Activated CD4-positive, alpha-beta T cell treated with anti-CD3 and anti-CD28 coated beads, Interleukin-2, amount 10 ng/mL, durations not matched to agents 24 days and 14 days (primary cell): Measurements from ENCODE around the gene MOB4. TPM values are rescaled to one million over a fixed set of nuclear protein-coding genes. Genes with fewer than 3 reads are reported as not detected.

ENCODE experiments used
- DNase-seq: peaks from one replicate; pipeline ENCODE4 v3.0.0; 2022
- H3K27ac Mint-ChIP-seq: one replicate; pipeline ENCODE4 v1.8.0; 2022; ENCODE audit warnings: mild to moderate bottlenecking, mixed read lengths
- H3K27me3 Mint-ChIP-seq: one replicate; pipeline ENCODE4 v1.8.0; 2022; ENCODE audit warnings: mixed read lengths
- H3K36me3 Mint-ChIP-seq: one replicate; pipeline ENCODE4 v1.8.0; 2022; ENCODE audit warnings: low read depth, mild to moderate bottlenecking, mixed read lengths
- H3K4me1 Mint-ChIP-seq: one replicate; pipeline ENCODE4 v1.8.0; 2021; ENCODE audit warnings: mixed read lengths
- H3K4me3 Mint-ChIP-seq: one replicate; pipeline ENCODE4 v1.8.0; 2022; ENCODE audit warnings: mild to moderate bottlenecking, moderate library complexity, mixed read lengths
- H3K9me3 Mint-ChIP-seq: one replicate; pipeline ENCODE4 v1.8.0; 2021; ENCODE audit warnings: mixed read lengths
- intact Hi-C: fragments of 100-400 bp; cut with micrococcal nuclease; formaldehyde crosslinking; loops from one replicate; pipeline ENCODE4 v1.15.1; 2023
- total RNA-seq: library from RNA; stranded (reverse); gene quantifications from 2 replicates; pipeline ENCODE4 v1.2.3, GENCODE V29; 2022

The MOB4 gene
- total RNA-seq, 1 donor from 2014 or later = 19.2 TPM

- Mint-ChIP-seq H3K9me3 (no peaks in the 10 kb centered on the region), H3K4me3 (peak within 1 kb of the TSS; percentile 95), H3K27ac (peak within 1 kb of the TSS; percentile 98), H3K27me3 (no peaks in the 10 kb centered on the region), H3K36me3 (peaks cover 85% of the 10 kb centered on the region), H3K4me1 (peaks cover 41% of the 10 kb centered on the region)
- peak; percentile 99 for DNase-seq
- intact Hi-C loops = loop anchor here (1.0 to 10.0 kb wide), 7 partner anchors 15 to 1325 kb away; partner anchors contain the start of genes COQ10B, MARS2, PGAP1 and SF3B1
Measured at GRCh38 chr2:197499594-197500502, 16.0 kb upstream of the MOB4 start, which contains the start of the genes HSPD1 and HSPE1. Gene HSPD1 (minus strand): TSS chr2:197499840. CDS start chr2:197498848, 992 bp downstream. Gene HSPE1 (plus strand): TSS chr2:197500379. CDS start chr2:197500437, 58 bp downstream.

GRCh38 chr2:197500503-197501131 lies 15.2 kb upstream of the MOB4 start:
- Mint-ChIP-seq H3K36me3 (peaks cover 81% of the 10 kb centered on the region), H3K27me3 (no peaks in the 10 kb centered on the region), H3K4me1 (peaks cover 38% of the 10 kb centered on the region), H3K9me3 (no peaks in the 10 kb centered on the region), H3K27ac (peak overlapping the region; percentile 98), H3K4me3 (peak overlapping the region; percentile 95)
- peak; percentile 72 for DNase-seq
- intact Hi-C loops = loop anchor here (1.0 to 10.0 kb wide), 5 partner anchors 15 to 1326 kb away; partner anchors contain the start of genes COQ10B, MARS2, SF3B1 and STK17B

- Mint-ChIP-seq H3K4me3 (peak overlapping the region; percentile 95), H3K9me3 (no peaks in the 10 kb centered on the region)
- DNase-seq = no peak
Measured at GRCh38 chr2:197502201-197502600, 13.7 kb upstream of the MOB4 start.

GRCh38 chr2:197502685-197503084 lies 13.2 kb upstream of the MOB4 start:
- intact Hi-C loops = loop anchor here (10.0 kb wide), 1 partner anchor 1328 kb away; the partner anchor contains the start of gene STK17B
- Mint-ChIP-seq H3K36me3 (peaks cover 65% of the 10 kb centered on the region), H3K4me1 (peaks cover 18% of the 10 kb centered on the region), H3K27me3 (no peaks in the 10 kb centered on the region), H3K4me3 (peak overlapping the region; percentile 95), H3K9me3 (no peaks in the 10 kb centered on the region), H3K27ac (no peak overlapping the region)
- no peak for DNase-seq

More at GRCh38 chr2:197502201-197502600, 13.7 kb upstream of the MOB4 start:
- H3K4me1 Mint-ChIP-seq = peaks cover 23% of the 10 kb centered on the region
- peaks cover 68% of the 10 kb centered on the region for H3K36me3 Mint-ChIP-seq
- intact Hi-C loops = loop anchor here (10.0 kb wide), 1 partner anchor 1327 kb away; the partner anchor contains the start of gene STK17B
- no peaks in the 10 kb centered on the region for H3K27me3 Mint-ChIP-seq
- H3K27ac Mint-ChIP-seq = peak overlapping the region; percentile 47

GRCh38 chr2:197504000-197504399 lies 11.9 kb upstream of the MOB4 start:
- intact Hi-C loops = loop anchor here (10.0 kb wide), 1 partner anchor 1329 kb away; the partner anchor contains the start of gene STK17B
- DNase-seq = no peak
- Mint-ChIP-seq H3K4me1 (peaks cover 15% of the 10 kb centered on the region), H3K36me3 (peaks cover 57% of the 10 kb centered on the region), H3K27ac (no peak overlapping the region), H3K27me3 (no peaks in the 10 kb centered on the region), H3K9me3 (no peaks in the 10 kb centered on the region), H3K4me3 (no peak overlapping the region)

GRCh38 chr2:197504512-197504911 lies 11.4 kb upstream of the MOB4 start:
- Mint-ChIP-seq H3K36me3 (peaks cover 55% of the 10 kb centered on the region), H3K4me3 (no peak overlapping the region), H3K27me3 (no peaks in the 10 kb centered on the region), H3K9me3 (no peaks in the 10 kb centered on the region), H3K4me1 (peaks cover 15% of the 10 kb centered on the region), H3K27ac (no peak overlapping the region)
- intact Hi-C loops = loop anchor here (10.0 kb wide), 1 partner anchor 1330 kb away; the partner anchor contains the start of gene STK17B
- no peak for DNase-seq

- Mint-ChIP-seq H3K27ac (no peak overlapping the region), H3K4me1 (peaks cover 13% of the 10 kb centered on the region), H3K4me3 (no peak overlapping the region), H3K27me3 (no peaks in the 10 kb centered on the region), H3K9me3 (no peaks in the 10 kb centered on the region), H3K36me3 (peaks cover 44% of the 10 kb centered on the region)
- DNase-seq = no peak
- intact Hi-C loops = loop anchor here (10.0 kb wide), 1 partner anchor 1332 kb away; the partner anchor contains the start of gene STK17B
Measured at GRCh38 chr2:197506658-197507057, 9.2 kb upstream of the MOB4 start.

- no peak for DNase-seq
- H3K27me3 Mint-ChIP-seq = no peaks in the 10 kb centered on the region
Measured at GRCh38 chr2:197513915-197514314, 2.0 kb upstream of the MOB4 start.

GRCh38 chr2:197514754-197515153 lies 1.1 kb upstream of the MOB4 start:
- Mint-ChIP-seq H3K4me3 (peak overlapping the region; percentile 94), H3K4me1 (peaks cover 18% of the 10 kb centered on the region), H3K36me3 (peaks cover 6% of the 10 kb centered on the region), H3K9me3 (no peaks in the 10 kb centered on the region), H3K27me3 (no peaks in the 10 kb centered on the region), H3K27ac (peak overlapping the region; percentile 91)
- peak; percentile 65 for DNase-seq
- intact Hi-C loops = loop anchor here (1.0 to 10.0 kb wide), 3 partner anchors 14 to 260 kb away; partner anchors contain the start of genes HSPE1 and SF3B1

More at GRCh38 chr2:197513915-197514314, 2.0 kb upstream of the MOB4 start:
- peaks cover 16% of the 10 kb centered on the region for H3K4me1 Mint-ChIP-seq
- no peaks in the 10 kb centered on the region for H3K9me3 Mint-ChIP-seq
- no peak overlapping the region for H3K4me3 Mint-ChIP-seq
- H3K36me3 Mint-ChIP-seq = peaks cover 6% of the 10 kb centered on the region
- intact Hi-C loops = loop anchor here (10.0 kb wide), 1 partner anchor 261 kb away; no protein-coding TSS in a partner anchor
- no peak overlapping the region for H3K27ac Mint-ChIP-seq

- no peak for DNase-seq
- intact Hi-C loops = loop anchor here (1.0 to 10.0 kb wide), 3 partner anchors 15 to 259 kb away; partner anchors contain the start of genes HSPE1 and SF3B1
- Mint-ChIP-seq H3K36me3 (peaks cover 5% of the 10 kb centered on the region), H3K4me3 (peak overlapping the region; percentile 94), H3K27ac (peak overlapping the region; percentile 91), H3K27me3 (no peaks in the 10 kb centered on the region), H3K9me3 (no peaks in the 10 kb centered on the region), H3K4me1 (peaks cover 19% of the 10 kb centered on the region)
Measured at GRCh38 chr2:197515315-197515738, 539 bp upstream of the MOB4 start.

GRCh38 chr2:197516393-197516761 lies 511 bp downstream of the MOB4 start:
- H3K27ac Mint-ChIP-seq = peak overlapping the region; percentile 91
- peak; percentile 77 for DNase-seq
- H3K4me1 Mint-ChIP-seq = peaks cover 21% of the 10 kb centered on the region
- intact Hi-C loops = loop anchor here (1.0 to 10.0 kb wide), 4 partner anchors 18 to 258 kb away; partner anchors contain the start of genes COQ10B and MARS2
- no peaks in the 10 kb centered on the region for H3K27me3 Mint-ChIP-seq
- H3K36me3 Mint-ChIP-seq = peaks cover 12% of the 10 kb centered on the region
- peak overlapping the region; percentile 94 for H3K4me3 Mint-ChIP-seq
- H3K9me3 Mint-ChIP-seq = no peaks in the 10 kb centered on the region

GRCh38 chr2:197517150-197517549 lies 1.3 kb downstream of the MOB4 start:
- Mint-ChIP-seq H3K9me3 (no peaks in the 10 kb centered on the region), H3K4me3 (peak overlapping the region; percentile 94), H3K27ac (peak overlapping the region; percentile 91), H3K4me1 (peaks cover 24% of the 10 kb centered on the region), H3K36me3 (peaks cover 17% of the 10 kb centered on the region), H3K27me3 (no peaks in the 10 kb centered on the region)
- intact Hi-C loops = loop anchor here (2.0 to 10.0 kb wide), 2 partner anchors 18 to 258 kb away; no protein-coding TSS in a partner anchor
- peak; percentile 31 for DNase-seq

GRCh38 chr2:197538412-197538811 lies 22.5 kb downstream of the MOB4 start:
- Mint-ChIP-seq H3K36me3 (peaks cover 63% of the 10 kb centered on the region), H3K4me1 (peaks cover 17% of the 10 kb centered on the region), H3K27me3 (no peaks in the 10 kb centered on the region), H3K4me3 (no peak overlapping the region), H3K27ac (no peak overlapping the region), H3K9me3 (no peaks in the 10 kb centered on the region)
- no peak for DNase-seq
- intact Hi-C loops = no loop called here
